T-helper 2 cell treated with Interferon-gamma antibody and Interleukin-4, amounts not matched to agents 5 μg/mL and 100 μg/mL, for 36 hours (primary cell): Measurements from ENCODE around the gene SHISA7.
A peak's percentile ranks its signal among the peaks of the same experiment; 100 is the strongest.

Experiments used
- DNase-seq: peaks from one replicate; pipeline ENCODE4 v3.0.0; 2021; ENCODE audit warnings: low spot score
- H3K27ac Mint-ChIP-seq: one replicate; pipeline ENCODE4 v1.8.0; 2021; ENCODE audit warnings: mild to moderate bottlenecking, mixed read lengths
- H3K27me3 Mint-ChIP-seq: one replicate; pipeline ENCODE4 v1.8.0; 2021; ENCODE audit warnings: low read depth, mixed read lengths
- H3K36me3 Mint-ChIP-seq: one replicate; pipeline ENCODE4 v1.8.0; 2021; ENCODE audit warnings: low read depth, mixed read lengths
- H3K4me1 Mint-ChIP-seq: one replicate; pipeline ENCODE4 v1.8.0; 2021; ENCODE audit warnings: low read depth, mixed read lengths
- H3K4me3 Mint-ChIP-seq: one replicate; pipeline ENCODE4 v1.8.0; 2022; ENCODE audit warnings: mild to moderate bottlenecking, moderate library complexity, mixed read lengths
- H3K9me3 Mint-ChIP-seq: one replicate; pipeline ENCODE4 v1.8.0; 2021; ENCODE audit warnings: mixed read lengths

SHISA7 gene

GRCh38 chr19:55443045-55443823, at the start of gene SHISA7:
Gene SHISA7, minus strand, starts transcription at chr19:55443300. Its CDS starts 437 bp downstream, at chr19:55442863.
- Mint-ChIP-seq H3K9me3 (no peaks in the 10 kb centered on the region), H3K4me1 (peaks cover 9% of the 10 kb centered on the region), H3K36me3 (no peaks in the 10 kb centered on the region), H3K27me3 (peaks cover 56% of the 10 kb centered on the region), H3K27ac (no peak within 1 kb of the TSS), H3K4me3 (no peak within 1 kb of the TSS)
- DNase-seq: no peak

DNA sequence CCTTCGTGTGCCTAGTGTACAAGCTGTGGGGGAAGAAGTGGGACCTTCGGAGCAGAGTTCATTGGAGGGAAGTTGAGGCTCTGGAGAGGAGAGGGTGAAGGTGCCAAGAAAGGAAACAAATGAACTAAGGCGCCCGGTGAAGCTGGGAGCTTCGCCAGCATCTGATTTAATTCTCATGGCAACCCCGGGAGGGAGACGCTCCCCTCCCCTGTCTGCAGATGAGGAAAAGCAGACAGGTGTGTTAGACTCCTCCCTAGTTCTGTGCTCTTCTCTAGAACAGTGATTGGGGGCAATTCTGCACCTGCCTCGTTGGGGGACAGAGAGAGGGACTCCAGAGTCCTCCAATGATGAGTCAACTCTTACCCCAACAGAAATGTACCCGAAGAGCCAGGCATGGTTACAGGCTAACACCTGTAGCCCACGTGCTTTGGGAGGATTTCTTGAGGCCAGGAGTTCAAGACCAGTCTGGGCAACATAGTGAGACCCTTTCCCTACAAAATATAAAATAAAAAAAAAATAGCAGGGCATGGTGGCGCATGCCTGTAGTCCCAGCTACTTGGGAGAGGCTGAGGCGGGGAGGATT, 49.4 kb upstream of the SHISA7 start:
- Mint-ChIP-seq H3K27me3 (peaks cover 2% of the 10 kb centered on the region), H3K4me3 (no peak overlapping the region), H3K4me1 (no peaks in the 10 kb centered on the region), H3K27ac (no peak overlapping the region), H3K36me3 (no peaks in the 10 kb centered on the region), H3K9me3 (no peaks in the 10 kb centered on the region)
- no peak for DNase-seq

- no peak overlapping the region for H3K4me3 Mint-ChIP-seq
- H3K27me3 Mint-ChIP-seq: peaks cover 2% of the 10 kb centered on the region
- no peak overlapping the region for H3K27ac Mint-ChIP-seq
- no peaks in the 10 kb centered on the region for H3K36me3 Mint-ChIP-seq
- no peak for DNase-seq
- H3K4me1 Mint-ChIP-seq: no peaks in the 10 kb centered on the region
- H3K9me3 Mint-ChIP-seq: no peaks in the 10 kb centered on the region
Observed at GRCh38 chr19:55491546-55492360, 48.7 kb upstream of the SHISA7 start.

DNA sequence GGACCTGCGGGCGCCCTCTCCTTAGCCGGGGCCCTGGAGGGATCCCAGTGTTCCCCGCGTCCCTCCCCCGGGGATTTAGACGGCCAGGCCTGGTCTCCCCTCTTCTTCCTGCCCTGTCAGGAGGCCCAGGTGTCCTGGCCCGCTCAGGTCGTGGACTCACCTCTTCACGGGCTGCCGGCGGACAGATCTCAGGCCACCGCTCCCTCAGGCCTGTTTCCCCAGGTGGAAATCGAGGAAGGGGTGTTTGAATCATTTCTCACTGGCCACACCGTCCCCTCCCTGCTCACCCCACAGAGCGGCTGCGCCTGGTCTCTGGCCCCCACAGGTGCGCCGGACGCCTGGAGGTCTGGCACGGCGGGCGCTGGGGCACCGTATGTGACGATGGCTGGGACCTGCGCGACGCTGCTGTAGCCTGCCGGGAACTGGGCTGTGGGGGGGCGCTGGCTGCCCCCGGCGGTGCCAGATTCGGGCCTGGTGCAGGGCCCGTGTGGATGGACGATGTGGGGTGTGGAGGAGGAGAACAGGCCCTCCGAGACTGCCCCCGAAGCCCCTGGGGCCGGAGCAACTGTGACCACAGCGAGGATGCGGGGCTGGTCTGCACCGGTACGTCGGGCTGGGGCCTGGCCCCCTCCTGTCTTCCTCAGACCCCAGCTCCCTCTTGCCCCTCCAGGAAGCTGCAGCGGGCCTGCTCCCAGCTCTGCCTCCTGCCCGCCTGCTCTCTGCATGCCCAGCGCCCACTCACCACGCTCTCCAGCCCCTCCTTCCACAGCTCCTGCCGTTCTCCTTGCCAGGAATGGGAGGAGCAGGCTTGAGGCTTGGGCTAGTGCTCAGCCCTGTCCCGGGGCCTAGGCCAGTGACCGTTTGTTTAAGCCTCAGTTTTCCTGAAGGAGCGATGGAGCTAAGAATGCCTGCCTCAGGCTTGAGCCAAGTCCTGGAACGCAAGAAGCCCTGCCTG, 47.7 kb upstream of the SHISA7 start:
- H3K4me1 Mint-ChIP-seq: peaks cover 1% of the 10 kb centered on the region
- DNase-seq: no peak
- no peak overlapping the region for H3K27ac Mint-ChIP-seq
- H3K27me3 Mint-ChIP-seq: peaks cover 2% of the 10 kb centered on the region
- no peak overlapping the region for H3K4me3 Mint-ChIP-seq
- no peaks in the 10 kb centered on the region for H3K36me3 Mint-ChIP-seq
- no peaks in the 10 kb centered on the region for H3K9me3 Mint-ChIP-seq

DNA sequence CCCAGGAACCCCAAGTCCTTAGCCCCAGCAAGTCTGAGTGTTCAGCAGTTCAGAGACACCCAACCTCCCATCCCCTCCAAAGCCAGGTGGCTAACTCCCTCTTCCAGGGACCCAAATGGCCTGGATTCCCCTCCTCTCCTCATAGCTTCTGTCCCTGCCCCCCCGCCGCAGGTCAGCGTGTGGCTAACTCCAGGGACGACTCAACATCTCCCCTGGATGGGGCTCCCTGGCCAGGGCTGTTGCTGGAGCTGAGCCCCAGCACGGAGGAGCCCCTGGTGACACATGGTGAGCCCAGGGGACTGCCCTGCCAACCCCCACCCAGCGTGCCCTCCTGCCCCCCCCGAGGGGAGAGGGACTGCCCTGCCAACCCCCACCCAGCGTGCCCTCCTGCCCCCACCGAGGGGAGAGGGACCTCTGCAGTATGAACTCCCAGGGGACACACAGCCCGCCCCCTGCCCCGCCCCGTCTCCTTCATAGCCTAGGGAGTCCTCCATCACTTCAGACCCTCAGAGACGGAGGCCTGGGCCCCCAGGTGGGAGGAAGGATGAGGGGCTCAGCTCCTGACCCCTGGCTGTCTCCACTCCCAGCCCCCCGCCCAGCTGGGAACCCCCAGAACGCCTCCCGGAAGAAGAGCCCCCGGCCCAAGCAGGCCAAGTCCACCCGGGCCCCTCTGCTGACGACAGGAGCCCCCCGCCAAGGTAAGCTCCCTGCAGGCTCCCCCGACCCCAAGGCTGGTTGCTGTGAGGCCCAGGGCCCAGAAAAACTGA, 46.8 kb upstream of the SHISA7 start:
- no peaks in the 10 kb centered on the region for H3K9me3 Mint-ChIP-seq
- H3K27ac Mint-ChIP-seq: no peak overlapping the region
- DNase-seq: no peak
- no peak overlapping the region for H3K4me3 Mint-ChIP-seq
- peaks cover 1% of the 10 kb centered on the region for H3K4me1 Mint-ChIP-seq
- H3K27me3 Mint-ChIP-seq: peaks cover 2% of the 10 kb centered on the region
- no peaks in the 10 kb centered on the region for H3K36me3 Mint-ChIP-seq

DNA sequence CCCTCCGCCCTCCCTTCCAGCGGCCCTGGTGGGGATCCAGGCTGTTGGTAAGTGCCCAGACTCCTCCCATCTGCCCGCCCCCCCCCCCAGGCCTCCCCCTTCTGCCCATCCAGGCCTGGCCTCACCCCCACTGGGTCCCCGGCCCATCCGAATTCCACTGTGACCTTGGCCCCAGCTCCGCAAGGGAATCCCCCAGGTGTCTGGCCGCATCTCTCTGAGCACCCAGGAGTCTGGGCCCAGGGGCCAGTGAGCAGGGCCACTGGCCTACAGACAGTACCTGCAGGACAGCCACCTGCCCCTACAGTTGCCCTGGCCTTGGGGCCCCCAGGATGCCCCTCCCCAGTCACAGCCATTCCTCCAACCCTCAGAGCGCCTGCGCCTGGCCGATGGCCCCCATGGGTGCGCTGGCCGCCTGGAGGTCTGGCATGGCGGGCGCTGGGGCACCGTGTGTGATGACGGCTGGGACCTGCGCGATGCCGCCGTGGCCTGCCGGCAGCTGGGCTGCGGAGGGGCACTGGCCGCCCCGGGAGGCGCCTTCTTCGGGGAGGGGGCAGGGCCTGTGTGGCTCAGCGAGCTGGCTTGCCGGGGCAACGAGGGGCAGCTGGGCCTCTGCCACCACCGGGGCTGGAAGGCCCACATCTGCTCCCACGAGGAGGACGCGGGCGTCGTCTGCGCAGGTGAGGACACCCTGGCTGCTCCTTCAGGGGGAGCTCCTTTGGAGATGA, 46.0 kb upstream of the SHISA7 start:
- Mint-ChIP-seq H3K27ac (no peak overlapping the region), H3K4me3 (no peak overlapping the region), H3K36me3 (no peaks in the 10 kb centered on the region), H3K4me1 (peaks cover 1% of the 10 kb centered on the region), H3K27me3 (peaks cover 2% of the 10 kb centered on the region), H3K9me3 (no peaks in the 10 kb centered on the region)
- DNase-seq: no peak

DNA sequence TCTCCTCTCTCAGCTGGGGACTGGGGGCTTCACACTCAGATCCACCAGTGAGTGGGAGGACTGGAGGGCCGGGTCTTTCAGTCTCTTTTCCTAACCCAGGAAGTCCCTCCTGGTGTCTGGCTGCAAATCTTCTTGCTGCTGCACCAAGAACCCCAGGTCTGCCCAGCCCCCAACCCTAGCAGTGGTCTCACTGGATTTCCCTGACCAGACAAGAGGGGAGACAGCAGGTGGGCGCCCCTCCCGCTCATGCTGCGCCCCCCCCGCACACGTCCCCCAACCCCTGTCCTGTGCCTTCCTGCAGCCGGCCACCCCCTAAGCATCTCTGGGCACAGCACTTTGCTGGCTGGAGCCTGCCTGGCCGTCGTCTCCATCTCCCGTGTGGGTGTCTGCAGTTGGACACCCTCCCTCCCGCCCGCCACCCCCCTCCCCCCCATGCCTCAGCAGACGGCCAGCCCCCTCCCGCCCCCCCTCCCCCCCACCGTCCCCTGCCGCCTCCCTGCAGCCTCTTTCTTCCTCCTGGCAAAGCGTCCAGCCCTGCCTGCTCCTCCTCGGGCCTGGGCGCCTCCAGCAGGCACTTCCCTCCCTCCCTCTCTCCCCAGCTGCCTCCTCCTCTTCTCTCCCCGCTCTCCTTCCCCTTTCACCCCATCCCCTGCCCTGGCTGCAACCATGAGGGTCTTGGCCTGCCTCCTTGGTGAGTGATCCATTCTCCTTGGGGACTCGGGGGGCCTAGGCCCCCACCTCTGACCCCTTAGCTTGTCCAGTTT, 45.0 kb upstream of the SHISA7 start, which contains the start of gene SSC5D:
SSC5D (plus strand) TSS at position 513 of the 764 bp plus-strand sequence; CDS start at position 667, 154 bp downstream.
- no peak for DNase-seq
- no peak within 1 kb of the TSS for H3K27ac Mint-ChIP-seq
- peaks cover 2% of the 10 kb centered on the region for H3K27me3 Mint-ChIP-seq
- H3K9me3 Mint-ChIP-seq: no peaks in the 10 kb centered on the region
- H3K4me1 Mint-ChIP-seq: peaks cover 1% of the 10 kb centered on the region
- no peak within 1 kb of the TSS for H3K4me3 Mint-ChIP-seq
- no peaks in the 10 kb centered on the region for H3K36me3 Mint-ChIP-seq

DNA sequence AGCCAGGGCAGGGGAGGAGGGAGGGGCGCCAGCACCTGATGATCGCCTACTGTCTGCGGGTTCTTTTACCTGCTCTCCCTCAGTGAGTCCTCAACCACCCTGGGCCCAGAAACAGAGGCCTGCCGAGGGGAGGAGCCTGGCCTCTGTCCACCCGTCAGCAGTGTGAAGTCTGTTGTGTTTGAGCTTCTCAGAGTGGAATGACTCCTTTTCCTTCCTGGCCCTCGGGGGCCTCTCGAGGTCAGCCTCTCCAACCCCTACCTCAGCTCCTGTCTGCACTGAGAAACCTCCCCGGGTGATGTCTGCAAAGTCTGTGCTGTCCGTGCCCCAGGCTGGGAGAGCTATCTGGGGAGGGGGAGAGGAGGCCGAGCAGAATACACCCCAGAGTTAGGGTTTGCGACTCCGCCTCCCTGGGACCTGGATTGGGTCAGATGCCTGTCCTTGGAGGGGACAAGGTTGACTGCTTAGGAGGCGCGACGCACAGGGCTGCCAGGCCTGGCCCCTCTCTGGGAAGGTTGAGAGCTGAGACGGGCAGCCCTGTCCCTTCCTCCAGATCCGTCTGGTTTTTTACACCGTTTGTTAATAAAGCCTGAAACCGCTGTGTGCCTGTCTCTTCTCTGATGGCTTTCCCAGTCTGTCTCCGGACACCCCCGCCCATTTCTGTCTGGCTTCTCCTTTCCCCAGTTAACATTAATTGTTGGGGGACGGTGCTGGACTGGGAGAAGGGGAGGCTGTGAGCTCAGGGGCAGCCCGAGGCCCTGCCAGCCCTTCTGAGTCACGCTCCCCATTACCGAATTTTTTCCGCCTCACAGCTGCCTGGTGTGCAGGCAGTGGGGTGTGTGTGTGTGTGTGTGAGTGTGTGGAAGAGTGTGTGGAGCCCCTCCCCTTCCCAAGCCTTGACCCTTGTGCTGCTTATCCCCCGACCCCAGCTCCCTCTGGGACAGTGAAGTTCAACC, 44.1 kb upstream of the SHISA7 start:
- Mint-ChIP-seq H3K36me3 (no peaks in the 10 kb centered on the region), H3K27me3 (peaks cover 2% of the 10 kb centered on the region), H3K27ac (no peak overlapping the region), H3K4me1 (peaks cover 1% of the 10 kb centered on the region), H3K4me3 (peak overlapping the region; percentile 26), H3K9me3 (no peaks in the 10 kb centered on the region)
- peak; percentile 40 for DNase-seq

DNA sequence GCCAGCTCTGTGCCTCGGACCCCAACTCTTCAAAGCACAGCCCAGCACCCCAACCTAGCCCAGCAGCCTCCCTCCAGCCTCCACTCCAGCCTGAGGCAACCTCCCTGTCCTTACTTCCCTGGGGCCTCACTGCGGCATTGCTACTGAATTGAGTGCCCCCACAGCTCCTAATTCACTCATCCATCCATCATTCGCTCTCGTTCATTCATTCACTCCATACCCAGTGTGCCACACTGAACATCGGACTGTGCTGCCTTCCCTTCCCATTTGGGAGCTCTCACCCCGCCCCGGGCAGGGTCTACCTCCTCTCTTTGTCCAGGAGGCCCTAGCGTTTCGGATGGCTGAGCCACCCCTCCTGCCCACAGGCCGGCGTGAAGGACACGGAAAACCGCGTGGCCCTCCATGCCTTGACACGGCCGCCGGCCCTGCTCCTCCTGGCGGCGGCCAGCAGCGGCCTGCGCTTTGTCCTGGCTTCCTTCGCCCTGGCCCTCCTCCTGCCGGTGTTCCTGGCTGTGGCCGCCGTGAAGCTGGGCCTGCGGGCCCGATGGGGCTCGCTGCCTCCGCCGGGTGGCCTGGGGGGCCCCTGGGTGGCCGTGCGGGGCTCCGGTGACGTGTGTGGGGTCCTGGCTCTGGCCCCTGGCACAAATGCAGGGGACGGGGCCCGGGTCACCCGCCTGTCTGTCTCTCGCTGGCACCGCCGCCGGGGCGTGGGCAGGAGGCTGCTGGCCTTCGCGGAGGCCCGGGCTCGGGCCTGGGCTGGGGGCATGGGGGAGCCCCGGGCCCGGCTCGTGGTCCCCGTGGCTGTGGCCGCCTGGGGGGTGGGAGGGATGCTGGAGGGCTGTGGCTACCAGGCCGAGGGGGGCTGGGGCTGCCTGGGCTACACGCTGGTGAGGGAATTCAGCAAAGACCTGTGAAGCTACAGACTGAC, 43.2 kb upstream of the SHISA7 start:
- H3K9me3 Mint-ChIP-seq: no peaks in the 10 kb centered on the region
- peak overlapping the region; percentile 58 for H3K4me3 Mint-ChIP-seq
- H3K4me1 Mint-ChIP-seq: peaks cover 1% of the 10 kb centered on the region
- H3K36me3 Mint-ChIP-seq: no peaks in the 10 kb centered on the region
- H3K27ac Mint-ChIP-seq: peak overlapping the region; percentile 34
- DNase-seq: no peak
- no peaks in the 10 kb centered on the region for H3K27me3 Mint-ChIP-seq

GRCh38 chr19:55485439-55486011, 42.4 kb upstream of the SHISA7 start:
- Mint-ChIP-seq H3K27ac (peak overlapping the region; percentile 70), H3K4me3 (peak overlapping the region; percentile 75), H3K27me3 (no peaks in the 10 kb centered on the region), H3K4me1 (peaks cover 1% of the 10 kb centered on the region), H3K36me3 (no peaks in the 10 kb centered on the region), H3K9me3 (no peaks in the 10 kb centered on the region)
- no peak for DNase-seq
